ENCODE data around the gene PKDCC.

- TF ChIP-seq CTCF (IDR thresholded peaks at IDR 0.05) = no peak
- no peak for TF ChIP-seq TCF7L2 (IDR thresholded peaks at IDR 0.05; ENCODE audit: low read depth, low read length)
- no peak for TF ChIP-seq POLR2AphosphoS5 (IDR thresholded peaks at IDR 0.05; ENCODE audit: low read depth, low read length)
Observed at GRCh38 chr2:42060718-42061619, 13.1 kb downstream of the PKDCC start.

Data from Panc1 (cell line).